IPS-18c (cell line): ENCODE measurements around the gene KLHL3.

Experiments
- H3K4me3 ChIP-seq: 2 replicates; pipeline ENCODE4 v1.7.0; 2013; ENCODE audit warnings: low read depth, mild to moderate bottlenecking, low read length, moderate library complexity; ENCODE audit not compliant: insufficient read depth
- H3K9me3 ChIP-seq: one replicate; pipeline ENCODE4 v1.6.1; 2013; ENCODE audit warnings: mild to moderate bottlenecking, low read length, moderate library complexity; ENCODE audit not compliant: control insufficient read depth, insufficient read depth

KLHL3 gene

DNA sequence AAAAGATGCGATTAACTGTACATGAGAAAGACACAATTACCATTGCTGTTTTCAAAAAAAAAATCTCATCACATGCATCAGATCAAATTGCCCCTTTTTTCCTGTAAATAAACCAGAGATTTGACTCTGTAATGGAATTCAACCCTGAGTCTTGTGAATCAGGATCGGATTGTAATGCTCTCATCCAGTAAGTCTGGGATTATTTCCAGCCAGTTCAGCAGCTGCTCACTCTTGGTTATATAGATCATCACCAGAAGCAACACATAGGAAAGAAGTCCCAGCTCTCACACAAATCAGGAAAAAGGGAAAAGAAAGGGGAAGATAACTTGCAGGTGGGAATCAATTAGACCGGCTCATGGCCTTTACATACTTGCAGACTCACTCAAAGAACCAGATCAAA lies 138.9 kb downstream of the KLHL3 start:
- Histone ChIP-seq H3K9me3 (peaks cover 3% of the 10 kb centered on the region), H3K4me3 (no peak overlapping the region)

DNA sequence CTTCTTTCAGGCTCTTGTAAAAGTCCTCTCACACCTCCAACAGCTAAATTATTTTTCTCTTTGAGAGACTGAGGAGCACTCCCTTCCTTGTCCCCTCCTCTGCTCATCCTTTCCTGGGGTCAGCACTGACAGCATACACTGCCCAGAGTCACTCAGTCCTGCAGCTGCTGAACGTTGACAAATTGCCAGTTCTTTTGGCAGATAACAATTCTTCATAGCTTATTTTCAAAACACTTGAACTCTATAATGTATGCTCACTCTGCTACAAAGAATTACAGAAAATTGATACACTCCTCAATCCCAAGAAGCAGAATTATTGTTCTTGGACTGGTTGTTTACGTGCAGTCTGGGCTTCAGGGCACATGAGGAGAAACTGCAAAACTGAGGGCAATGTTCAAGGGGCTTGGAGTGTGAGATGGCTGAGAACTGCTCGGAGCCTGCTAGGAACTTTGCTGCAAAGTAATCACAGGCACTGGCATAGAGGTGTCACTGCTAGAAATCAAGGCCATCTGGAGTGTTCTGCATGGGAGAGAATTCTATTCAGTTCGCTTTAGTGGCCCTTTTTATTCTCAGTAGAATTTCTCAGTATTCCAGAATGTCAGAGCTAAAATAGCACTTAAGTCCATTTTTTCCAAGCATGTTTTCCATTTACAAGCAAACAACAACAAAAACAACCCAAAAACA lies 140.4 kb downstream of the KLHL3 start:
- H3K4me3 ChIP-seq = no peak overlapping the region

GRCh38 chr5:137594717-137595116 lies 141.2 kb downstream of the KLHL3 start:
- no peak overlapping the region for H3K4me3 ChIP-seq
- peaks cover under 1% of the 10 kb centered on the region for H3K9me3 ChIP-seq

More for the DNA sequence above, 140.4 kb downstream of the KLHL3 start:
- peaks cover 3% of the 10 kb centered on the region for H3K9me3 ChIP-seq

DNA sequence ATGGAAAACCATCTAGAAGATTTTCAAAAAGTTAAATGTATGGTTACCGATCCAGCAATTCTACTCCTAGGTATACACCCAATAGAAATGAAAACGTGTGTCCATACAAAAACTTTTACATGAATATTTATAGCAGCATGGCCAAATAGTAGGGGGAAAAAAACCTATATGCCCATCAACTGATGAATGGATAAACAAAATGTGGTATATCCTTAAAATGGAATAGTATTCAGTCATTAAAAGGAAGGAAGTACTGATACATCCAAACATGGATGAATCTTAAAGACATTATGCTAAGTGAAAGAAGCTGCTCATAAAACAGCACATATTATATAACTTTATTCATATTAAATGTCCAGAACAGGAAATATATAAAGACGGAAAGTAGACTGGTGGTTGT lies 143.6 kb downstream of the KLHL3 start:
- Histone ChIP-seq H3K4me3 (no peak overlapping the region), H3K9me3 (no peaks in the 10 kb centered on the region)

DNA sequence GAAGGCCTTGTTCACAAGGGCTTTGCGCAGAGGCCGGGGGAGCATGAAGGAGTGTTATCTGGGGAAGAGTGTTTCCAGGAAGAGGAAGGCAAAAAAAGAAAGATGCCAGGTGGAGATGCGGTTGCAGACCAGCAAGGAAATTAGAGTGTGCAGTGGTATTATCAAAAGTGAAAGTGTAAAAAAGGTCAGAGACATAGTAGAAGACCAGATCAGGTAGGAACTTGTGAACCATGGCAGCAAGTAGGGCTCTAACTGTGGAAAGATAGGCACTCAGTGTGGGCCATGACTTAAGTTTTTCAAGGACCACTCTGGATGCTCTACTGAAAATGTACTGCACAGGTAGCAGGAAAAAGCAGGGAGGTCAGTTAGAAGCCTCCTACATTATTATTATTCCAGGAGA lies 146.7 kb downstream of the KLHL3 start:
- no peak overlapping the region for H3K4me3 ChIP-seq
- H3K9me3 ChIP-seq = no peaks in the 10 kb centered on the region

- H3K4me3 ChIP-seq = no peak overlapping the region
- H3K9me3 ChIP-seq = no peaks in the 10 kb centered on the region
Measured at GRCh38 chr5:137587919-137588318, 148.0 kb downstream of the KLHL3 start.

GRCh38 chr5:137584262-137584661 lies 151.6 kb downstream of the KLHL3 start:
- Histone ChIP-seq H3K9me3 (no peaks in the 10 kb centered on the region), H3K4me3 (no peak overlapping the region)

GRCh38 chr5:137583129-137583528 lies 152.8 kb downstream of the KLHL3 start:
- no peak overlapping the region for H3K4me3 ChIP-seq
- H3K9me3 ChIP-seq = no peaks in the 10 kb centered on the region

DNA sequence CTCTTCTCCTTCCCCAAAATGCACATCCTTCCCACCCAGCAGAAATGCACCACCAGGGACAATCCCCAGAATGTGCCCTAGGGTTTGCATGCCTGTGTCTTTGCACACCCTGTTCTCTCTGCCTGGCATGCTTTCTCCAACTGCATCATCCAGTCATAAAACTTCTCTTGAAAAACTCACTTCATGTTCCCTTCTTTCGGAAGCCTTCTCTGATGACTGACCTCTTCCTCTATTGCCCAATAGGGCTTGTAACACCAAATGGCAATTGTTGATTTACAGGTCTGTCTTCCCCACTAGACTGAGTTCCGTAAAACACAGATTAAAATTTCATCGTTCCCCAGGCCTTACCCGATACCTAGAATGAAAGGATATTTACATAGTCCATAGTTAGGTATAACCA lies 153.7 kb downstream of the KLHL3 start:
- Histone ChIP-seq H3K4me3 (no peak overlapping the region), H3K9me3 (no peaks in the 10 kb centered on the region)

GRCh38 chr5:137581776-137582175 lies 154.1 kb downstream of the KLHL3 start:
- no peaks in the 10 kb centered on the region for H3K9me3 ChIP-seq
- no peak overlapping the region for H3K4me3 ChIP-seq

DNA sequence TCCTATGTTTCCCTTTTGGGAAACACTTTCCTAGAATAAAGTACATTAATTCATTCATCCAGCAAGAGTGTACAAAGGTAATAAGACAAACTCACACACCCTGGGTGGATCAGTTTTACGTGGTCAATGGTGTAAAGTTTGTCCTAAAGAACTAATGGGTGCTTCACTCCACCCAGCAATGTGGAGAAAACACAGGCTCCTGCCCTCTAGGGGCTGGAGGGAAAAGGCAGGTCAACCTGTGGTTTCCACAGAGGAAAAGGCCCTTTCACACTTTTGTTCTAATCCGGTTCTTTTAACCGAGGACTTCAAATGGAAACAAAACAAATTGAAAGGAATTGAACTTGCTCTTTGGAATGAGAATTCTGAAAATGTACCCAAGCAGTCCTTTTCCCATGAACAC lies 155.9 kb downstream of the KLHL3 start:
- Histone ChIP-seq H3K9me3 (peaks cover 2% of the 10 kb centered on the region), H3K4me3 (no peak overlapping the region)

GRCh38 chr5:137575847-137576246 lies 160.0 kb downstream of the KLHL3 start:
- peaks cover 2% of the 10 kb centered on the region for H3K9me3 ChIP-seq
- no peak overlapping the region for H3K4me3 ChIP-seq

- peaks cover 2% of the 10 kb centered on the region for H3K9me3 ChIP-seq
- no peak overlapping the region for H3K4me3 ChIP-seq
Measured at GRCh38 chr5:137575211-137575610, 160.7 kb downstream of the KLHL3 start.

DNA sequence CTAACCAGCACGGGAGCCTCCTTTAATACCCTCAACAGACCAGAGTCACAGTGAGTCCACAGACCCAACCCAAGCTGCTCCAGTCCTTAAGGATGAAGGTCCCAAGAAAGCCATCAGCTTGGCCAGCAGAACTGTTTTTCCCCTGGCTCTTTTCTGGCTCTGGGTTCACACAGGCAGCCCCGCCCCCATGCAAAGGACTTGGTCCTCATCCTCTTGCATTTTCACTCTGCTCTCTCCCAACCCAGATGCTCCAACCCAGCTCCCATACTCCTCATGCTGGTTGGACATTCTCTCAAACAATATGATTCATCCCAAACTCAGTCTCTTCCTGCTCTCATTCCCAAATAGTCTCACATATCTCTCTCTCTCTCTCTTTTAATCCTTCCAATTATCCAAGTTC lies 162.5 kb downstream of the KLHL3 start:
- Histone ChIP-seq H3K4me3 (no peak overlapping the region), H3K9me3 (peaks cover 2% of the 10 kb centered on the region)

DNA sequence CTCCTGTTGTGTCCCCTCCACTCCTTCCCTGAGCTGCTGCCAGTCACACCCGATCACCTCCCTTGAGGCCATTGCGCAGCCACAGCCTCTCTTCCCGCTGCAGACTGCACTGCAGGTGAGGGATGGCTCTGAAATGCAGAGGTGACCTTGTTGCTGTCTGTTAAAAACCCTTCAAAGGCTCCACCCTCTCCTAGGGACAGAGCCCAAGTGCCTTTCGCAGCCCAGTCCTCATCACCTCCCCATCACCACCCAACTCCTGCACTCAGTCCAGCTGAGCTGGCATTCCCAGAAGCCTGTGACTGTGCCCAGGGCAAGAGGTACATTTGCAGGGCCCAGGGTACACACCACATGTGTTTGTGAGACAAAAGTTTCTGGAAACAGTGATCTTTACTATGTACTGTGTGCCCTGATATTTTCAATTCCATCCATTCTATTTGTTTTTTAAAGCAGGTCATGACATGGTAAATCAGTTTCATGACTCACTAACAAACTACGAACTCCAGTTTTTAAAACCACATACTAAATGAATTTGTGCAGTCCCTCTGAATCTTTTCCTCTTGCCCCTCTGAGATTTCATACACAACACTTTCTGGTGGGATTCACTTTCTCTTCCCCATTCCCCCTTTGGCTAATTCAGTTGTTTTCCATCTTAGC lies 163.7 kb downstream of the KLHL3 start:
- Histone ChIP-seq H3K4me3 (no peak overlapping the region), H3K9me3 (peaks cover 2% of the 10 kb centered on the region)

DNA sequence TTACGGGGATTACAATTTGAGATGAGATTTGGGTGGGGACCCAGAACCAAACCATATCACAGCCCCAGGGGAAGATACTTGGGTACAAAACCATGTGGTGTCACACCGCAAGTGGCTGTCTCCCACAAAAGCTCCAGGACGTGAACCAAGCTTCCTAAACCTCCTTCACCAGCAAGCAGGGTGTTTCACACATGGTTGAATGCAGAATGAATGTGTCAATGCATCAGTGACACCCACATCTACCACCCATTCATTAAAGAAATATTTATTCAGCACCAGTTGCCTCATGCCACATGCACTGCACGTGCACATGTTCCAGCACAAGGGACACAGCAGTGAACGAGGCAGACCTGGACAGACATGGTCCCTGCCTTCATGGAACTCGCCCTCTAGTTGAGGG lies 165.8 kb downstream of the KLHL3 start:
- H3K9me3 ChIP-seq = no peaks in the 10 kb centered on the region
- H3K4me3 ChIP-seq = no peak overlapping the region
